Adipose tissue (tissue), 3 donors: ENCODE results near the gene ITGBL1. TPM values are rescaled to one million over a fixed set of nuclear protein-coding genes. Genes with fewer than 3 reads are reported as not detected.
"Not testable (repeated sequence)": the region's sequence is repeated elsewhere in the genome, so short reads cannot be mapped to it uniquely, and the experiment has no call there.

ENCODE experiments used
- H3K27ac ChIP-seq: one replicate; pipeline ENCODE4 v1.5.1; 2013; ENCODE audit warnings: low read depth, low read length
- WGBS, 3 donors: extraction: QIAGEN DNeasy Blood & Tissue Kit; methylation state at CpG; one replicate each; pipeline ENCODE4 v1.1.7; 2013; 5-methylcytosine and 5-hydroxymethylcytosine counted together
- polyA plus RNA-seq, 3 donors: library from polyadenylated mRNA; stranded (reverse); fragments of 200-250 nt; gene quantifications; one replicate each; pipeline ENCODE4 v1.2.3, GENCODE V29; 2013
- donor health status: healthy with polysubstance abuse.
- donor health status: Bipolar disorder and iron deficiency.
- donor health status: healthy.

Gene ITGBL1
- polyA plus RNA-seq, 3 donors, result 0.36 to 1.6 (median 0.45) TPM

DNA sequence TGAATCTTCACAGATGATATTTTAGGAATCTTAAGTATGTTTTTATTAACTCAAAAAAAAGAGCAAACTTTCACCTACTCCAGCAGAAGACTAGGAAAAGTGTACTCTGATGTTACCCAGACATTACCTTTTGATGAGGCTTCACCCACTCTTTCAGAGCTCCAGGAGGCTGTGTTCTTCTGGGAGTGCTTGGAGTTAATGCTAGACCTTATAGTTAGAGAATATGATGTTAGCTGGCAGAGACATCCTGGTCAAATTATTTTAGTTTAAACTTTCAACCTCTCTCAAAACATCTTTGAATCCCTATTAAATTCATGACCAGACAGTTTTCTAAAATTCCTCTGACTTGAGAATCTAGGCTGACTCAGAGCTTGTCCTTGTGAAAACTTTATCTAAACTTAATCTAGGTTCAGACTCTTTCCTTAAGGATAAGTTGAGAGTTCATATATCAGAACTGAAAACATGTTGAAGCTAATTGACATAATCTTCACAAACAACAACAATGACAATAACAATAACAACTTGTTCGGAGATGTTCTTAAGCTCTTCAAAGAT is 82.8 kb downstream of the ITGBL1 start:
- no peak overlapping the region for H3K27ac ChIP-seq
- WGBS, 3 donors, result 92 to 98% (median 92%) methylated on average over 1 of the region's 1 CpG

DNA sequence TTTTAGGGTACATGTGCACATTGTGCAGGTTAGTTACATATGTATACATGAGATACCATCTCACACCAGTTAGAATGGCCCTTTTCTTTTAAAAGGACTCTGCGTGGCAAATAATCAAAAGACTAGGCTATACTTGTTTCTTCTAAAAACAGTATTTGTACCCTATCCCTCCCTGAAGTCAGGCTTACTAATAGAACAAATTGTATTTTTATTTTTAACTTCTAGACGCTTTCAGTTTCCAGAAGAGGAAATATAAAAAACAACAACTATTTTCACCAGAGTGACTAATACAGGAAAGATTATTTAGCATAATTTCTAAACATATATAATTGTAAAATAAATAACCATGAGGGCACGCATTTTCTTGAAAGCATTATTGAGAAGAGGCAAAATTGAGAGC is 83.6 kb downstream of the ITGBL1 start:
- WGBS, 3 donors, result 67 to 76% (median 71%) methylated on average over 3 of the region's 3 CpGs
- H3K27ac ChIP-seq, result no peak overlapping the region

DNA sequence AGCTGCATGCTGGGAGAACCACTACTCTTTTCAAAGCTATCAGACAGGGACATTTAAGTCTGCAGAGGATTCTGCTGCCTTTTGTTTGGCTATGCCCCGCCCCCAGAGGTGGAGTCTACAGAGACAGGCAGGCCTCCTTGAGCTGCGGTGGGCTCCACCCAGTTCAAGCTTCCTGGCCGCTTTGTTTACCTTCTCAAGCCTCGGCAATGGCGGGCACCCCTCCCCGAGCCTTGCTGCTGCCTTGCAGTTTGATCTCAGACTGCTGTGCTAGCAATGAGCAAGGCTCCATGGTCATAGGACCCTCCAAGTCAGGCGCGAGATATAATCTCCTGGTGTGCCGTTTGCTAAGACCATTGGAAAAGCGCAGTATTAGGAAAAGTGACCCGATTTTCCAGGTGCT is 92.1 kb downstream of the ITGBL1 start:
- H3K27ac ChIP-seq, result not testable (repeated sequence)
- 80 to 84% (median 80%) methylated on average over 11 of the region's 11 CpGs for WGBS, 3 donors

DNA sequence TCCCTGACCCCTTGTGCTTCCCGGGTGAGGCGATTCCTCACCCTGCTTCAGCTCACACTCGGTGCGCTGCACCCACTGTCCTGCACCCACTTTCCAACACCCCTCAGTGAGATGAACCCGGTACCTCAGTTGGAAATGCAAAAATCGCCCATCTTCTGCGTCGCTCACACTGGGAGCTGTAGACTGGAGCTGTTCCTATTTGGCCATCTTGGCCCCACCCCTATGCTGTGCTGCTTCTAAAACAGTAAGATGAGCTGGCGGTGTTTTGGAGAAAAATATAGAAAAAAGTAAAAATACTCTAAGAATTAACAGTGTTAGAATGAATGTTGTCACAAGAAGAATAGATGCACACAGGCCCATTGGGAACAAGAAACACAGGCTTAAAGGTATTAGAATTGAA is 92.5 kb downstream of the ITGBL1 start:
- H3K27ac ChIP-seq, result no peak overlapping the region
- WGBS, 3 donors, result 93 to 97% (median 97%) methylated on average over 9 of the region's 9 CpGs

DNA sequence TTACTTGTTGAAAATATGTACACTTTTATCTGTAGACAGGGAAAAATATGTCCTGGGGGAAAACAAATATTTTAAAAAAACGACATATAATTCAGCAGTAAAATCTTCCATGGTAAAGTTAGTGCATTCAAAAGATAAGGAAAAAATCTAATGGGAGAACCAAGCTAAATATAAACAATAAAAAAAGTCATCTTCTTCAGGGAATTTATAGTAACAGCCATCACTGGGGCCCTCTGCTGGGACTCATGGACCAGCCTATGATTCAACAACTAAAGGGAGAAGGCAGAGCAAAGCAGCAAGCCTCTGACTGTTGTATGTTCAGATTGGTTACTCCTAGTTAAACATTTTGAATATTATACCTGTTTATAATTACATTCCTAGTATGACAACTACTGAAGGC is 93.0 kb downstream of the ITGBL1 start:
- 39 to 53% (median 40%) methylated on average over 1 of the region's 1 CpG for WGBS, 3 donors
- H3K27ac ChIP-seq, result no peak overlapping the region

DNA sequence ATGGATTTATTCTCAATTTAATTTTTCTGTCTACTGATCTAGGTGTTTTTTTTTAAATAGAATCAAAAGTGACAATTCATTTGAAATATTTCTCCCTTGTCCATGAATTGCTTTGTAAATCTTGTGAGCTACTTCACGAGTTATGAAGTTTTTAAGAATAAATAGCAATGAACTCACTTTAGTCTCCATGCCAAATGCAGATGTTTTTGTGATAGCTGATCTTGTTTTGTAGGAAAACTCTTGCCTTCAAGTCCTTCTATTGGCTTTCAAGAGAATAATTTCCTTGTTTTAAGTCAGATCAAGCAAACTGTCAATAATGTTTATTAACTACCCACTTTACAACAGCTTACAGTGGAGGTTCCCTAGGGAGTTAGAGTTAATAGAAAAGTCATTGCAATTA is 99.8 kb downstream of the ITGBL1 start:
- no peak overlapping the region for H3K27ac ChIP-seq
- WGBS, 3 donors, result 49 to 54% (median 54%) methylated on average over 1 of the region's 1 CpG

DNA sequence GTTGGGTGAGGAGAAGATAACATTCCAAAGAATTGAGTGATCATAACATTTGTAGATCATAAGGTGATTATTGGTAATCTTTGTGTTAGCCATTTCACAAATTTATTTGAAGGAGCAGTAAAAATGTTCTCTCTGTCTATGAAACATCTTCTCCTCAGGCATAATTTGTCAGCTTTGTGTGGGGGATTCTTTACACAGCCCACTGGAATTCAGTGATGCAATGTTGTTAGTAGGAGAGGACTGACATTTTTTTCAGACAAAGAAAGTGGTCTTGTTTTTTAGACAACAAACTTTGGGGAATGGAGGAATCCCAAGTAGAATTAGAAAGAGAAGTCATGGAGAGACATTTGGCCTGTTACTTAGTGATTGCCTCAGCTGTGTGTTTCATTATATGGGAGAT is 100.3 kb downstream of the ITGBL1 start:
- H3K27ac ChIP-seq, result no peak overlapping the region

DNA sequence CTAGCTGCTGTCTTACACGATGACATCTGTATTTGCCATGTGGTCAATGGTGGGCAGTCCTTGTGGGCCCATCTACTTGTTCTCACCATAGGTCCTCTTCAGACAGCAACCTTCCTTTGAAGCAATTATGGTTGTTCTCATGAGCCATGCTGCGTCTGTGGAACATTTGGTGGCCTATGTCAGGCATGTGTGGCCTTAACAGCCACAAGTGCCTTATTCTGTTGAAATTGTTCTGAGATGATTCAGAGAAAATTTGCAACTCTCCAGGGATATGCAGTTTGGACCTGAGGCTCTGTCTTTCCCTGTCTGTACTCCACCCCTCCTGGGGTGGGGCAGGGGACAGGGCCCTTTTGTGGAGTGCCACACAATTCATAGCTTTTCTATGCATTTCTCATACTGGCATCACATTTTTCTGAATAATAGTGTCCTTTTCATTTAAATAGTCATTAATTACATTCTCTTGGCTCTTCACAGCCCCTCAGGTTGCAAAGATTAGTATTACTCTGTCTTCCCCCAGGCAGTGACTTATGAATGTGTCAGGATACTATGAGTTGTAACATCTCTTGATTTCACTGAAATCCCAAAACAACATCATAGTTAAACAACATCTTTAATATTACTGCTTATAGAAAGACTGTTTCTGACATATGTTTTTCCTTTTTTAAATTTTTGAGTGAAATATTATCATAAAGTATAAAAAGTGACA is 102.1 kb downstream of the ITGBL1 start:
- H3K27ac ChIP-seq, result no peak overlapping the region
- 86 to 98% (median 88%) methylated on average over 2 of the region's 2 CpGs for WGBS, 3 donors

DNA sequence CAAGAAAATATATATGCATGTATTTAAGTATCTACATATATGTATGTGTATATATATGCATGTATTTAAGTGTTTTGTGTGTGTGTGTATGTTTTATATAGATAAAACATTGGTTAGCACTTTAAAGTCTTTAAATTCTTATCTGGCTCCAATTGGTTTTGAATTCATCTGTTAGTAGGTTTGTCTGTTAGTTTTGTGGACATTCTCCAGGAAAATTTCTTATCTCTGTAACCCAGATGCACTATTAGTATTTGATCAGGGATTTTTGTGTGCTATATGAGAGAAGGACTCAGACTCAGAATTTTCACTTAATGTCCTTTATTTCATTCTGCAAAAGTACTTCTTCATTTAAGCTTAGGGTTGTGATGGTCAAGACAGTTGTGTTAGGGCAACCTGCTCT is 103.1 kb downstream of the ITGBL1 start:
- no peak overlapping the region for H3K27ac ChIP-seq

DNA sequence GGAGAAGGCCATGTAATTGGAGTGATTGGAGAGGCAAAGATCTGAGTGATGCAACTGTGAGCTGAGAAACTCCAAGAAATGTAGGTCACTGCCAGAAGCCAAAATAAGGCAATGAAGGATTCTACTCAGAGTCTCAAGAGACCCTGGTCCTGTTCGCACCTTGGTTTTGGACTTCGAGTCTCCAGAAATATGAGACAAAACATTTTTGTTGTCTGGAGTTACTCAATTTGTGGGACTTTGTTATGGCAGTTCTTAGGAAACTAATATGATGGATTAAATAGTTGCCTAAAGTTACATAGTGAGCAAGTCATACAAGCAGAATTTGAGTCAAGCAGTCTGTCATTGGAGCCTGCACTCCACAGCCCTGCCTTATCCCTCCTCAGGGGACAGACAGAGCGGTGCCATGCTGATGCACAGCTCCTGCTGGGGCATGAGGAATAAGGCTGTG is 104.2 kb downstream of the ITGBL1 start:
- H3K27ac ChIP-seq, result no peak overlapping the region
- 76 to 85% (median 79%) methylated on average over 3 of the region's 3 CpGs for WGBS, 3 donors

DNA sequence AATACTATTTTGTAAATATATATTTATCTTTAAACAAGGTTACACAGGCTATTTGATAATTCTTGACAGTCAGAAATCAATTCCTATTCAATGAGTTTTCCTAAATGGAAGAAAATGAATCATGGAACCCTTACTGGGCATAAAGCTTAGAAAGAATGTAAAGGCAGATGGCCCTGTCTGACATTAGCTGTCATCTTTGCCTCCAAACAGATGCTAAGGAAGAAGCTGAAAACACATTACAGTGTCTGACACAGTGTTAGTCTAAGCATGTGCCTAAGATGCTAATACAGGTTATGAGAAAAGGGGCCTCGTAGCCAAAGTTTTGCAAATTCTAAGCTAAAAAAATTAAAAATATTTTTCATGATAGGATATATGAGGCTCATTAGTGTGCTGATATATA is 112.8 kb downstream of the ITGBL1 start:
- no peak overlapping the region for H3K27ac ChIP-seq
- 86 to 97% (median 88%) methylated on average over 1 of the region's 1 CpG for WGBS, 3 donors

DNA sequence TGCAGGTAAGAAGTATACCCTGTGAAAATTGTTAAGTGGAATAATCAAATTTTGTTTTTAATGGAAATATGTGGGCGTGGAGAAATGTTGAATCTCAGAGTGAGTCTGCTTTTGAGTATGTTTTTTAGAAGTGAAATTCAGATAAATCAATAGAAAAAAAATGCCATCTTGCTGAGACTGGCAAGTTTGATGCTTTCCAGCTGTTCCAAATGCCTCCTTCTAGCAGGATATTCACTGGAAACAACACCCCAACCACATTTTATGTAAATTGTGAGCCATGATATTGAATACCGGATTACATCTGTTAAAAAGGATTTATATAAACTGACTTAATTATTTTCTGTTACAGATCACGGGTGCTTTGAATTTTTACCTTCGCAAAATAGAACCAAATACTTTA is 115.4 kb downstream of the ITGBL1 start:
- H3K27ac ChIP-seq, result no peak overlapping the region
- WGBS, 3 donors, result 72 to 76% (median 73%) methylated on average over 4 of the region's 4 CpGs

DNA sequence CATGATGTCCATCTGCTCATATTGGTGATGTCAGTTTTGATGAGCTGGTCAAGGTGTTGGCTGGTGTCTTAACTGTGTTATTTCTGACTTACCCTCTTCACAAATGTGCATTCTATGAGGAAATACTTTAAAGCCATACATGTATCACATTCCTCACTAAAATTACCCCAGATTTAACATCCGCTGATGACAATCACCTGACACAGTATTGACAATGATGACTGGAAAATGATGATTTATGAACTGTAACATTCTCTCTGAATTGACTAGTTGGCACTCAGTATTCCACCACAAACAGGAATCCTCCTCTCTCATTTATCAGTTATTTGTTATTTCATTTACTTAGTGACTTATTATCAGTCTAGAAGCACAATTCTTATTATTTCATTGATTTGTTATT is 117.3 kb downstream of the ITGBL1 start:
- WGBS, 3 donors, result 85 to 87% (median 87%) methylated on average over 1 of the region's 1 CpG
- H3K27ac ChIP-seq, result no peak overlapping the region

DNA sequence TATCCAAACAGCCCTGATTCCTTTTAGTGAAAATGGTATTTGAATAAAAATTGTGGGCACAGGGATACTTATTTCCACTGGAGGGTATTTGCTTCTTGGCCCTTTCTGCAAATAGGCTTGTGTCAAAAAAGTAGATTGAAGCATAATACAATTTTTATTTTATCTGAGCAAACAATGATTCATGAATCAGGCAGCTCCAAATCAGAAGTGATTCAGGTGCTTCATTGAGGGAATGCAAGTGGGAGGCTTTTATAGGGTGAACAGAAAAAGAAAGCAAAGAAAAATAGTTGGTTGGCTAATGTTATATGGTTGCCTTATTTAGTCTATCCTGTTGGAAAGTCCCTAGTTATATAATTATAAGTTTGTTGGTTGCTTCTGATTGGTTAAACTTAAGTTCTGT is 117.9 kb downstream of the ITGBL1 start:
- no peak overlapping the region for H3K27ac ChIP-seq

DNA sequence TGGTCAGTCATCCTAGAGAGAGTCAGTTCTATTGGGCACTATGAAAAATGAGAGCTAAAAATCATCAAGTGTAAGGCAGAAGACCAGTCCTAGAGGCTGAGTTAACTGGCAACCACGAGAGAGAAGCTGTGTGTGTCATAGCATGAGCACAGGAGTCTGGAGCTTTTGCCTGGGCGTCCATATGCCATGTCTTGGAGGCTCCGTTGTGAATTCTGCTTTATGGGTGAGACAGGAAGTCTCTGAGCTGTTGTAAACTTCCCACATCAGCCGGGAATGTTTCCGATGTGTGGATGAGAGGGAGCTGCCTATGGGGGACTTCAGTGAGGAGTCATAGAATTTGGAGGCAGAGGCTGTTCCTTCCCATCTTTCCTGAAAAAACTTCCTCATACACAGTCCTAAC is 120.0 kb downstream of the ITGBL1 start:
- 43 to 53% (median 50%) methylated on average over 5 of the region's 5 CpGs for WGBS, 3 donors
- no peak overlapping the region for H3K27ac ChIP-seq

DNA sequence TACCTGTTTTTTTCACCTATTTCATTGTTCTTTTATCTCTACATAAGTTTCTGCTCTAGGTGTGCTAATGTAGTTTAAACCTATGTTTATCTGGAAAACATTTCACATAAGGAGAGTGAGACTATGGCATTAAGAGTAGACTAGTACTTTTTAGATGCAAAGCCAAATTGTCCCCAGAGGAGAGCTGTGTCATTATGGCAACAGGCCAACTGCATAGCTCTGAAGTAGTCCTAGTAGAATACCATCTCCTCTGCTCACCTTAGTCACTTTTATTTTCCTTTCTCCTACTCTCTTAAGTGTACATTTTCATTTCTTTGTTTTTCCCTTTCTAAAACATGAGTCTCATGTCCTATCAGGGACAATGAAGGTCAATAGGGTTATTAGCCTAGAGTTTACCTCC is 123.1 kb downstream of the ITGBL1 start:
- H3K27ac ChIP-seq, result no peak overlapping the region

DNA sequence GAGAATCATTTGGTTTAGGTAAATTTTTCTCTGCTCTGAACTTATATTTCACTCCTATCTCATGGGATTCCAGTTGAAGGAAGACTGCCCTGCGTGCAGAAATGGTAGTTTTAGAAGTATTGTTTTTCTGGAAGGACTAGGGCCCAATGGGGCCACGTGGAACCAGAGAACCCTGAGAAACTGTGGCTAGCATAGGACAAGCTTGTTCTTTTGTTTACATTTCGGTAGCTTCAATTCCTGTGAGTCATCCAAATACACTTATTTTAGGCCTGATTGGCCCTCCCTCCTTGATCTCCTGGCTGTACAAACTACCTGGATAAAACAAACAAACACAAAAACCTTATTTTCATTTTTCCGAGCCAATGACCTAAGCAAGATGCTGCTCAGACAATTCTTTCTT is 124.0 kb downstream of the ITGBL1 start:
- H3K27ac ChIP-seq, result no peak overlapping the region
- WGBS, 3 donors, result 53 to 72% (median 57%) methylated on average over 4 of the region's 4 CpGs

DNA sequence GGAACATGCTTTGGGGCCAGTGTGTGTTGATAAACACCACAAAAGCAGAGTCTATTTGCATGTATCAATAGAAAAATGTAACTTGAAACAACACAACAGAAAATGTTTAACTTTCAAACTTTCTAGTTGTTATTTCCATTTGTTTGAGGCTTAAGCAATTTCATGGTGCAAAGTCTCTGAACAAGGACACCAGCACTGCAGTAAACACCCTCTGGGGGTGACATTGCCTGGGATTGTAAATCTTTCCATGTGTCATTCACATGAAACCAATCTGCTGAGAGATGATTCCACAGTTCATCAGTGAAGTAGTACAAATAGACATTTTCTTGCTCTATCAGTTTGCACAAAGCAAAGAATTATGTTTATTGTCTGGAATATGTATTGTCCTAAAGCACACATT is 124.5 kb downstream of the ITGBL1 start:
- no peak overlapping the region for H3K27ac ChIP-seq

DNA sequence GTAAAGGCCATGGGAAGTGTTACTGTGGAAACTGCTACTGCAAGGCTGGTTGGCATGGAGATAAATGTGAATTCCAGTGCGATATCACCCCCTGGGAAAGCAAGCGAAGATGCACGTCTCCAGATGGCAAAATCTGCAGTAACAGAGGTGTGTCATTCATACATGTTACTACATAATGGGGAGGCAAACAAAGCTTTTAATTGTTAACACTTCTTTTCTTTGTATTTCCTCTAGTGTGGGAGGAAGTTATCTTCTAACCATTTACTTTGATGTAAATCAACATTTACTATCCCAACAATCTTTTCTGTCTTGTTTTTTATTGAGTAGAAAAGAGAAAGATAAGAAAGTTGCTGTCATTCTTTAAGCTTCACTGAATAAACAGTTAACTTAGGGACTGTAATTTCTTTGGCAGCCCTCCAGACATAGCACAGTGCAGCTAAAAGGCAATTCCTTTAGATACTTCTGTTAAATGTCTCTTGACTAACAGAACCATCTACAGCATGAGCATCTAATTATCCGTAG is 126.9 kb downstream of the ITGBL1 start:
- WGBS, 3 donors, result 10 to 32% (median 26%) methylated on average over 4 of the region's 4 CpGs
- no peak overlapping the region for H3K27ac ChIP-seq

DNA sequence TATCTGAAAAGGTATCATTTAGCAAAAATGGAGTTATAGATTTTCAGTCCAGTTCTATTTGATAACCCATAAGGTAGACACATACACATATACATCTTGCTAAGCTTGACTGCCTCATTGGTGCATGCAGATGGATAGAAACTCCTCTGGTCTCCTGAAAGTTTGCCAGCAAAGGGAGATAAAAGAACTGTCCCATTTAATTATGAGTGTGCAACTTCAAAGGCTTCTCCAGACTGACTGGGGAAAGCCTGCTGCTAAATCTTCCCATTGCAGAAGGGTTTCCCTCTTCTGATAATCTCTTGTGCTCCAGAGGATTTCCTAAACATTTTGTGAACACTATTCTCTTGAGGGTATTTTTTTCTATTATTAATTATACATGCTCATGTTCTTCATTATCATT is 131.9 kb downstream of the ITGBL1 start:
- H3K27ac ChIP-seq, result no peak overlapping the region

DNA sequence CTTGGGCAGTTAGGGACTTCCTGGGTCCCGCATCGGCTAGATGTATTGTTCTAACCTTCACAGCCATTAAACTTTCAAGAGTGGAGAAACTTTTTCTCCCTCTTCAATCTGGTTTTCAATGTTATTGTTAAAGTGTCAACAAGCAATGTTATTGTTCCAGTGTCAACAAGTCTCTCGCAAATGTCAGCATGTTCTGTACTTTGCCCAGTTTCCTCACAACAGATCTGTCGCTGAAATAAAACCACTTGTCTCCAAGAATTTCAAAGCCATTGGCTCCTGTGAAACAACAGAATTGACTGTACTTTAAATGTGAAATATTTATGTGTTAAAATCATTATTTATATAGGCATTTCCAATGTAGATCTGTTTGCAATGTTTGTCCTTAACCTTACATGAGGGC is 138.0 kb downstream of the ITGBL1 start:
- no peak overlapping the region for H3K27ac ChIP-seq
- 37 to 85% (median 68%) methylated on average over 4 of the region's 4 CpGs for WGBS, 3 donors
